22Rv1 (cell line): ENCODE results near the gene CTCF.

Experiments
- CTCF ChIP-seq: fragments of 450-650 bp; IDR thresholded peaks from 2 replicates; pipeline ENCODE4 v1.5.1; 2017; ENCODE audit warnings: mild to moderate bottlenecking
- ZFX ChIP-seq: fragments of 450-650 bp; IDR thresholded peaks from 2 replicates; pipeline ENCODE4 v1.6.1; 2017; ENCODE audit warnings: antibody characterized with exemption, borderline replicate concordance

- no peak for TF ChIP-seq CTCF
- no peak for TF ChIP-seq ZFX
Observed at GRCh38 chr16:67571464-67571863, 9.1 kb downstream of the CTCF start.
